GM19193 (cell line): ENCODE data around the gene TYROBP.

Source experiments
- POLR2A ChIP-seq: IDR thresholded peaks from 4 replicates; pipeline ENCODE4 v1.6.1; 2011; ENCODE audit not compliant: insufficient read depth, insufficient read length; ENCODE audit errors: extremely low read depth

Gene TYROBP

GRCh38 chr19:35869327-35870123 lies 38.6 kb downstream of the TYROBP start:
- TF ChIP-seq POLR2A, result no peak

- TF ChIP-seq POLR2A, result no peak
These were observed 39.2 kb downstream of the TYROBP start for GRCh38 chr19:35868823-35869326.

- TF ChIP-seq POLR2A, result no peak
These were observed 39.8 kb downstream of the TYROBP start, which contains the start of gene APLP1 for GRCh38 chr19:35868172-35868822. APLP1 (plus strand) TSS chr19:35868574; CDS start chr19:35868637, 63 bp downstream.

- no peak for TF ChIP-seq POLR2A
These were observed 45.1 kb downstream of the TYROBP start for GRCh38 chr19:35863018-35863417.

DNA sequence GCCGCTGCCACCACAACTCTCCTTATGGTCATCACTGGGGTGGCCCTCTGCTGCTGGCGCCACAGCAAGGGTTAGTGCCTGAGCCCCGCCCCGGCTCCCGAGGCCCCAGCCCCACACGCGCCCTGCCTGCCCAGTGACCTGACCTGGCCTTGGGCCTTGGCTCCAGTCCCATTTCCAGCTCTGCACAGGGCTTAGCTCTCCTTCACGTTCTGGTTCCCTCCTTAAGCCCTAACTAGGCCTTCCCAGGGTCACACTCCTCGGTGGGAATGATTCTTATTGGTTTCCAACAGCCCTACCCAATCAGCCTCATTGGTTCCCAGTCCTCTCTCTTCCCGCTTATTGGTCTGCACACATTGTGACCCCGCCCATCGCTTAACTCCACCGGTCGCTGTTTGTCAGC lies 45.6 kb downstream of the TYROBP start:
- no peak for TF ChIP-seq POLR2A

DNA sequence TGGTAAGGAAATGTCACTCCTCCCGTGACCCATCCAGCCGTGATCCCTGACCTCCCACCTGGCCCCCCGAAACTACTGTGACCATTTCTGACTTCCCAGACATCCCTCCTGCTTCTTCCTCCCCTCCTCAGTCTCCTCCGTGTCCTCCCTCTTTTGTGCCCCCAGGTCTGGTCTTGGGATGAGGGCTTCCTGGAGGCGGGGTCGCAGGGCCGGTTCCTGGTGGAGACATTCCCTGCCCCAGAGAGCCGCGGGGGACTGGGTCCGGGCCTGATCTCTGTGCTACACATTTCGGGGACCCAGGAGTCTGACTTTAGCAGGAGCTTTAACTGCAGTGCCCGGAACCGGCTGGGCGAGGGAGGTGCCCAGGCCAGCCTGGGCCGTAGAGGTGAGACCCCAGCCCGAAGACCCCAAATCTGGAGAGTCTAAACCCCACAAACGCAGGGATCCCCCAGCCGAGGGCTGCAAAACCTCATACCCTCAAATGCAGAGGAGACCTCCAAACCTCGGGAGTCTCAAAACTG lies 46.4 kb downstream of the TYROBP start:
- no peak for TF ChIP-seq POLR2A

DNA sequence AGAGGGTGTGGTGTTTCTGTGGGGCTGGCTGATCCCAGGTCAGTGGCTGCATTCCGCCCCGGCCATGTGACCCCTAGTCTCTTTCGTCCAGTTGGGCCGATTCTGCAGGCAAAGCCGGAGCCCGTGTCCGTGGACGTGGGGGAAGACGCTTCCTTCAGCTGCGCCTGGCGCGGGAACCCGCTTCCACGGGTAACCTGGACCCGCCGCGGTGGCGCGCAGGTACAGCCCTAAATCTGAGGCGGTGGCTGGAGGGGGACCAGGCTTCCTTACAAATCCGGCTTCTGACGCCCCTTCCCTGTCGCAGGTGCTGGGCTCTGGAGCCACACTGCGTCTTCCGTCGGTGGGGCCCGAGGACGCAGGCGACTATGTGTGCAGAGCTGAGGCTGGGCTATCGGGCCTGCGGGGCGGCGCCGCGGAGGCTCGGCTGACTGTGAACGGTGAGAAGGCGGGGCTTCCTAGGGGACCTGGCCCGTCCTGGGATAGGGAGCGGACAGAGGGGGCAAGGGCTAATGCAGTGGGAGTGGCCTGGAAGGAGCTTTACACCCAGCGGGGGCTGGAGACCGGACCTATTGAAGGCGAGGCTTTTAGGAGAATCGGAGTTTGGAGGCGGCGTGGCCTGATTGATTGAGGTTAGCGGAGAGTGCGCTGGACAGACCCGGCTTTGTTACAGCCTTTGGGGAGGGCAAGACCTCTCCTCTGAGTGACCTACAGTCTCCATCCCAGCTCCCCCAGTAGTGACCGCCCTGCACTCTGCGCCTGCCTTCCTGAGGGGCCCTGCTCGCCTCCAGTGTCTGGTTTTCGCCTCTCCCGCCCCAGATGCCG lies 47.1 kb downstream of the TYROBP start:
- TF ChIP-seq POLR2A, result no peak

DNA sequence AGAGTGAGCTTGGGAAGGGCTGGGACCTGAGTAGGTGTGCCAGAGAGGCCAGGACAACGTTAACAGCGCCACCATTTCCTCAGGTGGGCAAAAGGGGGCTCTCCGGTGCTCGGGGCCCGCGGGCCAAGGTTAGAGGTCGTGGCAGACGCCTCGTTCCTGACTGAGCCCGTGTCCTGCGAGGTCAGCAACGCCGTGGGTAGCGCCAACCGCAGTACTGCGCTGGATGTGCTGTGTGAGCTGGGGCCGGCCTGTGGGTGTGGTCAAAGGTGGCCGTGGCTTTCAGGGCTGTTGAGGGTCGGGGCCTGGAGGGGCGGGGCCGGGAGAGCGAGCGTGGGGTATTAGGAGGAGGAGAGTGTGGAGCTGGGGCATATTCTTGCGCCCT lies 47.7 kb downstream of the TYROBP start:
- no peak for TF ChIP-seq POLR2A

DNA sequence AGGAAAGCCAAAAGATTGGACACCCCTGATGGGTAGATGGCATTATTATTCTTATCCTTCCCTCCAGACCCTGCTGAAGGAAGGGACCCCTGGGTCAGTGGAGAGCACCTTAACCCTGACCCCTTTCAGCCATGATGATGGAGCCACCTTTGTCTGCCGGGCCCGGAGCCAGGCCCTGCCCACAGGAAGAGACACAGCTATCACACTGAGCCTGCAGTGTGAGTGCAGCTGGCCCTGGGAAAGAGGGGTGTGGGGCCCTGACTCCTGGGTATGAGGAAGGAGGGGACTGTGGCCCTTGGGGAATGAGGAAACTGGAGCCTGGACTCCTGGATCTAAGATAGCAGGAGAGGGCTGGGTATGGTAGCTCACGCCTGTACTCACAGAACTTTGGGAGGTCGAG lies 48.7 kb downstream of the TYROBP start:
- no peak for TF ChIP-seq POLR2A

GRCh38 chr19:35858311-35858710 lies 49.8 kb downstream of the TYROBP start:
- no peak for TF ChIP-seq POLR2A

- TF ChIP-seq POLR2A, result no peak
These were observed 51.4 kb downstream of the TYROBP start, which contains the start of gene KIRREL2 for GRCh38 chr19:35856546-35857149. KIRREL2 (plus strand) TSS chr19:35856911; CDS start chr19:35857120, 209 bp downstream.
